Coronary artery (tissue), 2 donors: Measurements from ENCODE around the gene CCDC82.

Experiments used
- DNase-seq: peaks from one replicate; pipeline ENCODE4 v3.0.0-alpha.2; 2017; ENCODE audit warnings: low spot score
- H3K27ac ChIP-seq, 2 donors: fragments of 200-600 bp; sonication (generic); one replicate each; pipeline ENCODE4 v1.5.1; 2016 to 2019
- H3K4me3 ChIP-seq: fragments of 200-600 bp; sonication (generic); 2 replicates; pipeline ENCODE4 v1.5.1; 2016; ENCODE audit warnings: mild to moderate bottlenecking, moderate library complexity
- TF ChIP-seq, protein P1 (sequence below): fragments of 200-600 bp; sonication (generic); IDR thresholded peaks from one replicate; pipeline ENCODE4 v1.5.1; 2019; ENCODE audit warnings: antibody characterized with exemption

Gene CCDC82

DNA sequence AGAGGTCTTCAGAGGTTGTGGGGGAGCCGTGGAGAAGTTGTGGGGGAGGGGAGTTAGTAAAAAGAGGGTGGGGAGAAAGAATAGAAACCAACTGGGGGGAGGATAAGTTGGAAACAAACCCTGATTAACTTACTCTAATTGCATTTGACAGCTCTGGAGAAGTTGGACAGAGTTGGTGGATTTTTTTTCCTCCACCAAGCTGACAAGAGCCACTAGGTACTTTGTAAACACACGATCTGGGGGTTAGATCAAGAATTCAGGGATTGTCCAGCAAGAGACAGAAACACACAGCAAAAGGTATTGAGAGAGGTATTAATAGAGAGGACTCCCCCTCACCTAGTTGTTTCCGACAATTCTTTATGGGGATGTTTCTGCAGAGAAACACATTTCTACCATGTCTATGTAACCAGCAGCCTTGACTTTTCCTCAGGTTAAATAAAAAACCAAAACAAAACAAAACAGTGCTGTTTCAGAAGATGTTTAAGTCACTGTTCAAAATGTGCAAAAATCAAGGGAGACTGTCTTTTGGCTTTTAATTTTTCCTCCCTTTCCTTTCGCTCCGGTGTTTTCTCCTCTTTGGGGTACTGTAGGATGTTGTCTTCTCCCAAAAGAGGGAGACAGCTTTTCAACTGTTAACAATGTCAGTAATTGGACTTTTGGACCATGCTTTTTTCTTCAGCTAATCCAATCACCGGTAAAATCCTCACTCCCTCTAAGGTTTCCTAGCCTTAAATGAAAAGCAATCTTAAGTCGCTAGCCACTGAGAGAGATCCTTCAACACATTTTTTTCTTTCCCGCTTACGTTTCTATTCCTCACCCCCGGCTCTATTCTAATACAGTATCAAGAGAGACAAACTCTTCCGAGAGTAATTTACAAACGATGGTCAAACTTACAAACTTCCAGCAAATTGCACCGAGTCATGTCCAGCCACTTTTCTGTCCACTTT is 47.4 kb downstream of the CCDC82 start:
- Histone ChIP-seq H3K27ac (peak overlapping the region; percentile 85 to 95), H3K4me3 (peak overlapping the region; percentile 86)
- no peak for DNase-seq
- TF ChIP-seq, protein P1, sequence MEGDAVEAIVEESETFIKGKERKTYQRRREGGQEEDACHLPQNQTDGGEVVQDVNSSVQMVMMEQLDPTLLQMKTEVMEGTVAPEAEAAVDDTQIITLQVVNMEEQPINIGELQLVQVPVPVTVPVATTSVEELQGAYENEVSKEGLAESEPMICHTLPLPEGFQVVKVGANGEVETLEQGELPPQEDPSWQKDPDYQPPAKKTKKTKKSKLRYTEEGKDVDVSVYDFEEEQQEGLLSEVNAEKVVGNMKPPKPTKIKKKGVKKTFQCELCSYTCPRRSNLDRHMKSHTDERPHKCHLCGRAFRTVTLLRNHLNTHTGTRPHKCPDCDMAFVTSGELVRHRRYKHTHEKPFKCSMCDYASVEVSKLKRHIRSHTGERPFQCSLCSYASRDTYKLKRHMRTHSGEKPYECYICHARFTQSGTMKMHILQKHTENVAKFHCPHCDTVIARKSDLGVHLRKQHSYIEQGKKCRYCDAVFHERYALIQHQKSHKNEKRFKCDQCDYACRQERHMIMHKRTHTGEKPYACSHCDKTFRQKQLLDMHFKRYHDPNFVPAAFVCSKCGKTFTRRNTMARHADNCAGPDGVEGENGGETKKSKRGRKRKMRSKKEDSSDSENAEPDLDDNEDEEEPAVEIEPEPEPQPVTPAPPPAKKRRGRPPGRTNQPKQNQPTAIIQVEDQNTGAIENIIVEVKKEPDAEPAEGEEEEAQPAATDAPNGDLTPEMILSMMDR: no peak

DNA sequence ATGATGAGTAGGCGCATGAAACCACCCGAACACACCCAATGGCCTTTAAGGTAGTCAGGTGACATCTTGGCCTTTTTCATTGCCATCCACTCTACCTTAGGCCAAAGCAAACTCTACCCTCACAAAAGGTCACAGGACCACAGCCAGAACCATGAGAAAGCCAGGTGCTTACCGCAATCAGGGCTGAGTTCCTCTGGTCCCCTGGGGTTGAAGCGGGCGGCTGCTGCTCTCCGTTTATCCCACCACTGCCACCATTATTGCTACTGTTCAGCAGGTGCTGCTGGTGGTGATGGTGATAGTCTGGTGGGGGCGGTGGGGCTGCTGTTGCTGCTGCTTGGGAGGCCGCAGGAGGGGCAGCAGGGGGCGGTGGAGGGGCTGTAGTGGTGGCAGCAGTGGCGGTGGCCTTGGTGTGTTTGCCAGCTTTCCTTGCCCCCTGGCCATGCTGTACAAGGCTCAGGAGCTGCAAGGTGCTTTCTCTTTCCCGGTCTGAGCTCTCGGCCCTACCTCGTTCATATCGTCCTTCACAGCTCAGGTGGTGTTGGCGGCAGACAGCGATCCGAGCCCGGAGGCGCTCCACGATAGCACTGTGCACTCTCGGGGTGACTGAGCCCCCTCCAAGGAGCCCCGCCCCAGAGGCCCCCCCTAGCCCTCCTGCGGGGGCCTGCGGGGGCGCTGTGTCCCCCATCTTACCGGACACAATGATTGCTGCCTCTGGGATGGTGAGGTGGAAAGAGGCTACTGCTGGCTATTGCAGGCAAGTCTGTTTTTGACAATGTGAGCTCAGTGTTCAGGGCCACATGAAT is 48.3 kb downstream of the CCDC82 start:
- H3K4me3 ChIP-seq: peak overlapping the region; percentile 86
- TF ChIP-seq, protein P1: no peak
- peak; percentile 78 for DNase-seq
- H3K27ac ChIP-seq: peak overlapping the region; percentile 85 to 95

DNA sequence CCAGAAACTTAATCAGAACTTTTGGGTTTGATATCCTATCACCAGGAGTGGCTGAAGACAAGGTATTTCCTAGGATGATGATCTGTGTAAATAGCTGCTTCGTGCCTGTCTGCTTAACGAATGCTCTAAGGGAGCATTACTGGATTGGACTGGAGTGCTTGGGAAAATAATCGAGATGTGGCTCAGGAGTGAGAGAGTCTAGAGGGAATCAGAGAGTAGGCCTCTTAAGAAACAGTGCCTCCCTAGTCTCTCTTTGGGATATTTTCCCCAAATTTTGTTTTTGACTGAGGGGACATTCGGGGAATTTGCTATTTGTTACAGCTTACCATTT is 49.2 kb downstream of the CCDC82 start:
- Histone ChIP-seq H3K27ac (peak overlapping the region; percentile 85 to 95), H3K4me3 (peak overlapping the region; percentile 86)
- TF ChIP-seq, protein P1: no peak
- no peak for DNase-seq

- peak overlapping the region; percentile 86 for H3K4me3 ChIP-seq
- TF ChIP-seq, protein P1: no peak
- DNase-seq: no peak
- peak overlapping the region; percentile 85 to 95 for H3K27ac ChIP-seq
Measured at GRCh38 chr11:96339706-96340554, 49.8 kb downstream of the CCDC82 start.

DNA sequence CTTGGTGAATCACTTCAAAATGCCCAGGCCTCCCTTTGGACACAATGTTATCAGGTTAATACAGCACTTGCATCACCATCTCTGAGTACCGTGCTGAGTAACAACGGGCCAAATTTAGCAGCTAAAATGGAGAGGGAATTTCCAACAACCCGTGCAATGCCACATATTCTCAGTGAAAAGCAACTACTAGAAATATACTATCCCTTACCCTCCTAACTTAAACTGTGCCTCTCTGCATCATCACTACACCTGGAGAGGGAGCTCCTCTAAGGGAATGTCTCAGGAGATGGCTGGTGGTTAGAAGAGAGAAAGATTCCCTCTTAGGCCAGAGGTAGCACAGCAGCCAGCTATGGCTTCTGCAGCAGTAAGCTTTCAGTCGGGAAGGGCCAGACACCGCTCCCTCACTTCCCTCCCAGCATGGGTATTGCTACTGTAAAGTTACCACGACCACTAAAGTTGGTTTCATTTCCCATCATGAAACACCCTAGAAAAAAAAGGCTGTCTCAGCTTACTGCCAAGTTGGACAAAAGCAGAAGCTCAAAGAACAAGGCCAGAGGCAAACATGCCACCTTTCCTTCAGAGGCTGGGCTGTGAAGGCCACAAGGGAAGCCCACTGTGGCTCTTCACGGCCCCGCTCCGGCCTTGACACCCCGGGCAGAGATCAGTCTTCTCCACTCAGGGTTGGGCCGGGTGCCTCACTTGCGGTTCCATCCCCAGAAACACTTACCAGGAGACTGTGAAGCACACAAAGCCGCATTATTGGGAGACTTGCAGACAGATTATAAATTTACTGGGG is 50.6 kb downstream of the CCDC82 start:
- TF ChIP-seq, protein P1: no peak
- H3K27ac ChIP-seq: peak overlapping the region; percentile 85 to 95
- peak; percentile 75 for DNase-seq
- H3K4me3 ChIP-seq: peak overlapping the region; percentile 86
